Esophagus muscularis mucosa (tissue), 4 donors: ENCODE measurements around the gene SYT4. TPM values are rescaled to one million over a fixed set of nuclear protein-coding genes. Genes with fewer than 3 reads are reported as not detected.

ENCODE experiments used
- DNase-seq: peaks from one replicate; pipeline ENCODE4 v3.0.0-alpha.2; 2017; ENCODE audit errors: extremely low spot score
- H3K27ac ChIP-seq, 4 donors: fragments of 200-600 bp; sonication (generic); replicated peaks in 1 of 4; 1 replicate in 3 of 4; 2 replicates in 1 of 4; pipeline ENCODE4 v1.5.1; 2016 to 2019; ENCODE audit warnings: mild to moderate bottlenecking in 1 of 4
- H3K27me3 ChIP-seq, 4 donors: fragments of 200-600 bp; sonication (generic); one replicate each; pipeline versions ENCODE4 v1.5.1 to v1.6.0; 2016 to 2019
- H3K36me3 ChIP-seq, 4 donors: fragments of 200-600 bp; sonication (generic); one replicate each; pipeline ENCODE4 v1.5.1; 2016 to 2019
- H3K4me1 ChIP-seq, 4 donors: fragments of 200-600 bp; sonication (generic); one replicate each; pipeline ENCODE4 v1.5.1; 2016 to 2019
- H3K4me3 ChIP-seq, 4 donors: fragments of 200-600 bp; sonication (generic); 1 replicate in 2 of 4; 2 replicates in 2 of 4; pipeline ENCODE4 v1.5.1; 2016 to 2019; ENCODE audit warnings: mild to moderate bottlenecking in 4 of 4, moderate library complexity in 1 of 4
- H3K9me3 ChIP-seq, 4 donors: fragments of 200-600 bp; sonication (generic); 1 replicate in 3 of 4; 2 replicates in 1 of 4; pipeline ENCODE4 v1.5.1; 2016 to 2019
- EP300 ChIP-seq: sonication (generic); formaldehyde crosslinking; IDR thresholded peaks from one replicate; pipeline ENCODE4 v1.6.1; 2017; ENCODE audit warnings: antibody characterized with exemption
- POLR2A ChIP-seq: fragments of 450-650 bp; IDR thresholded peaks from one replicate; pipeline ENCODE4 v1.6.1; 2017; ENCODE audit warnings: antibody characterized with exemption, moderate library complexity, mild to moderate bottlenecking, low read depth
- POLR2AphosphoS5 ChIP-seq, 2 donors: sonication (generic); formaldehyde crosslinking; IDR thresholded peaks; one replicate each; pipeline ENCODE4 v1.6.1; 2017; ENCODE audit warnings: antibody characterized with exemption in 2 of 2
- intact Hi-C: fragments of 100-400 bp; cut with DNase I; formaldehyde crosslinking; loops from one replicate; pipeline ENCODE4 v1.15.1; 2023
- total RNA-seq, 4 donors: library from RNA; depleted of rRNA; stranded (reverse); fragments of >200 nt; gene quantifications; one replicate each; pipeline versions ENCODE4 v1.1.0 to v1.2.1, GENCODE V29; 2016
- TF ChIP-seq, protein P1 (sequence below), 3 experiments: fragments of 200-600 bp in 2 of 3; fragments of 450-650 bp in 1 of 3; sonication (generic) in 2 of 3; IDR thresholded peaks; one replicate each; pipeline ENCODE4 v1.5.1; 2017 to 2019; ENCODE audit warnings: antibody characterized with exemption in 3 of 3, mild to moderate bottlenecking in 2 of 3, moderate library complexity in 1 of 3

Gene SYT4
- total RNA-seq, 4 donors from 2014 or later, result 0.69 to 2.2 (median 1.00) TPM

DNA sequence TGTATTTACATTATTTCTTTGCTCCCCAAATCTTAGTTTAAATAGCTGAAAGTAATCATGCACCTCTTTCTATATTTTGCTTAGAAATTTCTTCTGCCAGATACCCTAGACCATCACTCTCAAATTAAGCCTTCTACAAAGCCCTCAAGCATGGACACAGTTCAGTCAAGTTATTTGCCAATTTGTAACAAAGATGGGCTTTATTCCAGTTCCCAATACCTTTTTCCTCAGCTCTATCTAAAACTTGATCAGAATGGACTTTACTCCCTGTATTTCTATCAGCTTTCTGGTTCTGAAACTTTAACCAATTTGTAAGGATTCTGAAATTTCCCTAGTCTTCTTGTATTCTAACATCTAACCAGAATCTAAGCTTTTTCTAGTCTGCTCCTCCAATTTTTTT, 56.6 kb downstream of the SYT4 start:
- Histone ChIP-seq H3K27ac (no peak overlapping the region), H3K27me3 (no peaks in the 10 kb centered on the region), H3K36me3 (no peaks in the 10 kb centered on the region), H3K4me1 (no peaks in the 10 kb centered on the region), H3K9me3 (no peaks in the 10 kb centered on the region), H3K4me3 (no peak overlapping the region)
- no peak for DNase-seq
- TF ChIP-seq EP300, result no peak
- no peak for TF ChIP-seq POLR2AphosphoS5 (IDR thresholded peaks at IDR 0.05)
- TF ChIP-seq, protein P1, sequence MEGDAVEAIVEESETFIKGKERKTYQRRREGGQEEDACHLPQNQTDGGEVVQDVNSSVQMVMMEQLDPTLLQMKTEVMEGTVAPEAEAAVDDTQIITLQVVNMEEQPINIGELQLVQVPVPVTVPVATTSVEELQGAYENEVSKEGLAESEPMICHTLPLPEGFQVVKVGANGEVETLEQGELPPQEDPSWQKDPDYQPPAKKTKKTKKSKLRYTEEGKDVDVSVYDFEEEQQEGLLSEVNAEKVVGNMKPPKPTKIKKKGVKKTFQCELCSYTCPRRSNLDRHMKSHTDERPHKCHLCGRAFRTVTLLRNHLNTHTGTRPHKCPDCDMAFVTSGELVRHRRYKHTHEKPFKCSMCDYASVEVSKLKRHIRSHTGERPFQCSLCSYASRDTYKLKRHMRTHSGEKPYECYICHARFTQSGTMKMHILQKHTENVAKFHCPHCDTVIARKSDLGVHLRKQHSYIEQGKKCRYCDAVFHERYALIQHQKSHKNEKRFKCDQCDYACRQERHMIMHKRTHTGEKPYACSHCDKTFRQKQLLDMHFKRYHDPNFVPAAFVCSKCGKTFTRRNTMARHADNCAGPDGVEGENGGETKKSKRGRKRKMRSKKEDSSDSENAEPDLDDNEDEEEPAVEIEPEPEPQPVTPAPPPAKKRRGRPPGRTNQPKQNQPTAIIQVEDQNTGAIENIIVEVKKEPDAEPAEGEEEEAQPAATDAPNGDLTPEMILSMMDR (IDR thresholded peaks at IDR 0.05), result no peak
- no peak for TF ChIP-seq POLR2A
- intact Hi-C loops, result no loop called here

Other genes starting within 250 kb of the SYT4 start
- not detected for gene RIT2, start 161.8 kb downstream of the SYT4 start, total RNA-seq